PC-9 (cell line): ENCODE results near the gene AGBL4. TPM values are rescaled to one million over a fixed set of nuclear protein-coding genes. Genes with fewer than 3 reads are reported as not detected.

Source experiments
- BruUV-seq: library from RNA; stranded (reverse); fragments of 400-500 nt; replicated peaks from 2 replicates; lab custom pipeline; 2021; lab: Mats Ljungman, UMichigan
- CTCF ChIA-PET: fragments of 300-600 bp; sonication (Branson Sonifier 250); formaldehyde crosslinking; loops from one replicate; lab custom pipeline; 2022; ENCODE audit warnings: antibody characterized with exemption; lab: Charles Lee
- POLR2A ChIA-PET: fragments of 300-600 bp; sonication (Branson Sonifier 250); formaldehyde crosslinking; loops from one replicate; lab custom pipeline; 2022; ENCODE audit warnings: antibody characterized with exemption; ENCODE audit not compliant: unreplicated experiment; lab: Charles Lee
- DNase-seq, 2 experiments: peaks; one replicate each; pipeline versions ENCODE4 v3.0.0 to v3.0.0-alpha.2; 2015 to 2022; ENCODE audit warnings: mixed read lengths in 1 of 2
- H2AFZ ChIP-seq: fragments of 200-600 bp; sonication (generic); 2 replicates; pipeline ENCODE4 v1.8.1; 2017; ENCODE audit warnings: antibody characterized with exemption
- H3F3A ChIP-seq: fragments of 200-600 bp; sonication (generic); 2 replicates; pipeline ENCODE4 v1.8.1; 2017; ENCODE audit warnings: antibody characterized with exemption, mild to moderate bottlenecking, low read depth; ENCODE audit not compliant: insufficient read depth
- H3K27ac ChIP-seq: fragments of 200-600 bp; sonication (generic); 2 replicates; pipeline ENCODE4 v1.6.1; 2016; ENCODE audit warnings: mixed run types
- H3K27me3 ChIP-seq: fragments of 200-600 bp; sonication (generic); 2 replicates; pipeline ENCODE4 v1.6.1; 2016; ENCODE audit warnings: low read depth, mixed run types; ENCODE audit not compliant: insufficient read depth
- H3K36me3 ChIP-seq: fragments of 200-600 bp; sonication (generic); 2 replicates; pipeline ENCODE4 v1.6.1; 2016; ENCODE audit warnings: low read depth, mixed run types
- H3K4me1 ChIP-seq: fragments of 200-600 bp; sonication (generic); replicated peaks from 2 replicates; pipeline ENCODE4 v1.6.1; 2016; ENCODE audit warnings: mixed run types; ENCODE audit not compliant: insufficient read depth
- H3K4me2 ChIP-seq: fragments of 200-600 bp; sonication (generic); 2 replicates; pipeline ENCODE4 v1.6.1; 2017; ENCODE audit warnings: mixed run types
- H3K4me3 ChIP-seq: fragments of 200-600 bp; sonication (generic); 2 replicates; pipeline ENCODE4 v1.6.1; 2016; ENCODE audit warnings: mixed run types
- H3K79me2 ChIP-seq: fragments of 200-600 bp; sonication (generic); 2 replicates; pipeline ENCODE4 v1.6.1; 2017; ENCODE audit warnings: low read depth, mixed run types
- H3K9me2 ChIP-seq: fragments of 200-600 bp; sonication (generic); 2 replicates; pipeline ENCODE4 v1.8.1; 2017; ENCODE audit warnings: mild to moderate bottlenecking; ENCODE audit not compliant: insufficient read depth
- H3K9me3 ChIP-seq: fragments of 200-600 bp; sonication (generic); 2 replicates; pipeline ENCODE4 v1.8.1; 2016; ENCODE audit warnings: low read depth; ENCODE audit not compliant: insufficient read depth
- H4K20me1 ChIP-seq: fragments of 200-600 bp; sonication (generic); 2 replicates; pipeline ENCODE4 v1.8.1; 2017; ENCODE audit not compliant: insufficient read depth
- CTCF ChIP-seq: fragments of 200-600 bp; sonication (generic); conservative IDR thresholded peaks from 2 replicates; pipeline ENCODE4 v1.6.1; 2017; ENCODE audit warnings: mixed run types, antibody characterized with exemption, mild to moderate bottlenecking, moderate library complexity
- EZH2 ChIP-seq: fragments of 200-600 bp; sonication (generic); IDR thresholded peaks from 2 replicates; pipeline ENCODE4 v1.8.0; 2017; ENCODE audit warnings: antibody characterized with exemption, low read depth
- intact Hi-C: fragments of 100-400 bp; cut with micrococcal nuclease; formaldehyde crosslinking; loops from one replicate; pipeline ENCODE4 v1.10.0; 2022; ENCODE audit not compliant: unreplicated experiment
- total RNA-seq: library from RNA; stranded (reverse); gene quantifications from 2 replicates; pipeline ENCODE4 v1.2.3, GENCODE V29; 2021

The AGBL4 gene
- total RNA-seq, 1 experiment from 2014 or later, result not detected

DNA sequence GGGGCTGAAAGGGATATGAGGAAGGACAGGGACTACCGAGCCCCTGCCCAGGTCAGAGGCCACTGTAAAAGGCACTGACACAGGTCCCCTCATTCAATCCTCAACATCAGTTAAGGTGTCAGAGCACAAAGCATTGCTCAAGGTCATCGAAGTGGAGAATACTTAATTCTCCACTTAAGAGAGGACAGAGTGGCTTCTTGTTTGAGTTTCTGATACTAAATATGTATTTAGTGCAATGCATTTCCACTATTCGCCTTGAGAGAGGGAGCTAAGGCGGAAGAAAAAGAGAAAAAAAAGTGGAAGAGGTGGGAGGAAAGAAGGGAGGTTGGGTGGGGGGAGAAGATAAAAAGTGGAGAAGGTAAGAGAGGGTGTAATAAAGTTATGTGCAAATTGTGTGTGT lies 1451.6 kb downstream of the AGBL4 start:
- H3K4me2 ChIP-seq, result no peak overlapping the region
- no peak overlapping the region for H2AFZ ChIP-seq
- H3K9me2 ChIP-seq, result no peaks in the 10 kb centered on the region
- peaks cover 33% of the 10 kb centered on the region; the same call in 1 of the 2 replicates for H3K27me3 ChIP-seq
- CTCF ChIA-PET, result interaction anchor here (0.6 kb wide), 1 partner anchor 347 kb away, joined by 4 read pairs; no protein-coding TSS in a partner anchor
- no peak for DNase-seq
- H3K9me3 ChIP-seq, result no peaks in the 10 kb centered on the region
- no peaks in the 10 kb centered on the region for H3F3A ChIP-seq
- no peaks in the 10 kb centered on the region for H3K36me3 ChIP-seq
- TF ChIP-seq EZH2, result no peak
- TF ChIP-seq CTCF, result no peak
- POLR2A ChIA-PET, result no interaction called here
- no peak overlapping the region for H3K4me3 ChIP-seq
- intact Hi-C loops, result loop anchor here (5.0 kb wide), 2 partner anchors 125 to 345 kb away; no protein-coding TSS in a partner anchor
- no peaks in the 10 kb centered on the region for H4K20me1 ChIP-seq
- no peaks in the 10 kb centered on the region for H3K4me1 ChIP-seq
- no peaks in the 10 kb centered on the region for H3K79me2 ChIP-seq
- BruUV-seq, result no TSS peak
- no peak overlapping the region for H3K27ac ChIP-seq

DNA sequence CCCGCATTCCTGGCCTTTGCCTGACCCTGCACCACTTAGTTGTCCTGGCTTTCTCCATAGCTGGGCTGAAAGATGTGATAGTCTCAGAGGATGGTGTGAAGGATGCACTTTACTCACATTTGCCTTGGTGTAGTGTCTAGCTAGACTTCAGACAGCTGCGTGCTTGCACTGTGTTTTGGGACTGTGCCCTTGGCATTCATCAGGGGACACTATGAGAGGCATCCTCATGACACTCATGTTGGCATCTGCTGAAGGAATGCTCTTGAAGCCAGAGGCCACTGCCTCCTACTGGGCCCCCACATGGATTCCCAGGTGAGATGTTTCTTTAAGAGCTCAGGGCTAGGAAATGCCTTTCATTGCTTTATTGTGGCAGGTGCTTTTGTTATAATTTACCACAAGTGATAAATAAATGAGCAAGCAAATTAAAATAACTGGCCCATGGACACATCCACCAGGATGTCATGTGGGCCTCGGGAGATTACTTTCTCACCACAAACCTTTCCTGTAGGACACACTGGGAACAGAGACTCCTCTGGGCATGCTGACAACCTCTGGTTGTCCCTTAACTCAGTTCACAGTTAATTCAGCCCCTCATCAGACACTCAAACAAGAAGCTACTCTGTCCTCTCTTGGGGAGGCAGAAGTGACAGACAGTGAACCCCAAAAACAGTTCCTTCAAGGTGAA lies 1452.3 kb downstream of the AGBL4 start:
- no peak for DNase-seq
- intact Hi-C loops, result loop anchor here (5.0 kb wide), 2 partner anchors 126 to 346 kb away; no protein-coding TSS in a partner anchor
- Histone ChIP-seq H3K36me3 (no peaks in the 10 kb centered on the region), H3F3A (no peaks in the 10 kb centered on the region), H3K9me3 (no peaks in the 10 kb centered on the region), H3K27me3 (peaks cover 33% of the 10 kb centered on the region; the same call in 1 of the 2 replicates), H3K27ac (no peak overlapping the region), H3K9me2 (no peaks in the 10 kb centered on the region), H3K4me3 (no peak overlapping the region), H4K20me1 (no peaks in the 10 kb centered on the region), H3K4me1 (no peaks in the 10 kb centered on the region), H2AFZ (no peak overlapping the region), H3K4me2 (no peak overlapping the region), H3K79me2 (no peaks in the 10 kb centered on the region)
- CTCF ChIA-PET, result interaction anchor here (0.6 kb wide), 1 partner anchor 347 kb away, joined by 4 read pairs; no protein-coding TSS in a partner anchor
- no TSS peak for BruUV-seq
- TF ChIP-seq CTCF (no peak), EZH2 (no peak)
- POLR2A ChIA-PET, result no interaction called here

- BruUV-seq, result no TSS peak
- Histone ChIP-seq H2AFZ (no peak overlapping the region), H3K4me3 (no peak overlapping the region), H3K27me3 (peaks cover 33% of the 10 kb centered on the region; the same call in 1 of the 2 replicates), H3K4me2 (no peak overlapping the region), H3F3A (no peaks in the 10 kb centered on the region), H3K27ac (no peak overlapping the region), H4K20me1 (no peaks in the 10 kb centered on the region), H3K36me3 (no peaks in the 10 kb centered on the region), H3K4me1 (no peaks in the 10 kb centered on the region), H3K79me2 (no peaks in the 10 kb centered on the region), H3K9me2 (no peaks in the 10 kb centered on the region), H3K9me3 (no peaks in the 10 kb centered on the region)
- CTCF ChIA-PET, result no interaction called here
- intact Hi-C loops, result loop anchor here (5.0 kb wide), 2 partner anchors 127 to 347 kb away; no protein-coding TSS in a partner anchor
- no peak for TF ChIP-seq EZH2
- TF ChIP-seq CTCF, result no peak
- POLR2A ChIA-PET, result no interaction called here
- DNase-seq, result no peak
Measured at GRCh38 chr1:48570568-48570967, 1453.2 kb downstream of the AGBL4 start.
